ENCODE results near the gene SPPL3.
A peak's percentile ranks its signal among the peaks of the same experiment; 100 is the strongest.
"Not testable (repeated sequence)": the region's sequence is repeated elsewhere in the genome, so short reads cannot be mapped to it uniquely, and the experiment has no call there.

The SPPL3 gene

GRCh38 chr12:120740871-120741270, 163.3 kb downstream of the SPPL3 start:
- DNase-seq: no peak

- no peak for DNase-seq
These were observed 164.1 kb downstream of the SPPL3 start for GRCh38 chr12:120739821-120740613.

- DNase-seq: no peak
These were observed 165.0 kb downstream of the SPPL3 start for GRCh38 chr12:120739031-120739762.

- no peak for DNase-seq
These were observed 165.7 kb downstream of the SPPL3 start for GRCh38 chr12:120738252-120739030.

- no peak for DNase-seq
These were observed 166.5 kb downstream of the SPPL3 start for GRCh38 chr12:120737557-120738251.

- no peak for DNase-seq
These were observed 167.5 kb downstream of the SPPL3 start for GRCh38 chr12:120736404-120737331.

- DNase-seq: no peak
These were observed 169.0 kb downstream of the SPPL3 start for GRCh38 chr12:120735181-120735580.

GRCh38 chr12:120734210-120734609, 169.9 kb downstream of the SPPL3 start:
- peak; percentile 48 to 60 for DNase-seq

GRCh38 chr12:120733574-120733973, 170.6 kb downstream of the SPPL3 start:
- DNase-seq: no peak

- DNase-seq: not testable (repeated sequence)
These were observed 172.0 kb downstream of the SPPL3 start for GRCh38 chr12:120732198-120732597.

GRCh38 chr12:120726961-120727360, 177.2 kb downstream of the SPPL3 start:
- DNase-seq: no peak

- DNase-seq: no peak
These were observed 177.7 kb downstream of the SPPL3 start for GRCh38 chr12:120726510-120726793.

GRCh38 chr12:120725659-120726509, 178.3 kb downstream of the SPPL3 start, which contains the start of gene ACADS:
ACADS (plus strand) TSS chr12:120725826; CDS start chr12:120725886, 60 bp downstream.
- DNase-seq: peak; percentile 97

- no peak for DNase-seq
These were observed 179.0 kb downstream of the SPPL3 start for GRCh38 chr12:120725151-120725658.

- DNase-seq: no peak
These were observed 179.4 kb downstream of the SPPL3 start for GRCh38 chr12:120724720-120725119.

GRCh38 chr12:120722784-120723183, 181.4 kb downstream of the SPPL3 start:
- DNase-seq: no peak

GRCh38 chr12:120721866-120722265, 182.3 kb downstream of the SPPL3 start:
- DNase-seq: no peak

- no peak for DNase-seq
These were observed 183.0 kb downstream of the SPPL3 start for GRCh38 chr12:120720987-120721801.

GRCh38 chr12:120720234-120720986, 183.7 kb downstream of the SPPL3 start:
- no peak for DNase-seq

Data from NCI-H187 (cell line).